Spleen (tissue), 7 donors: ENCODE results near the gene TRIM65.

Experiments used
- POLR2A ChIP-seq, 3 donors: fragments of 450-650 bp; IDR thresholded peaks; one replicate each; pipeline ENCODE4 v1.5.1; 2017; ENCODE audit warnings: antibody characterized with exemption in 3 of 3, mild to moderate bottlenecking in 1 of 3
- TF ChIP-seq, protein P1 (sequence below), 11 experiments: fragments of 200-600 bp in 7 of 11; fragments of 450-650 bp in 4 of 11; sonication (generic) in 4 of 11; IDR thresholded peaks in 8 of 11; conservative IDR thresholded peaks in 3 of 11; 1 replicate in 7 of 11; 2 replicates in 4 of 11; pipeline versions ENCODE4 v1.4.0 to v1.8.0; 2016 to 2021; ENCODE audit warnings: antibody characterized with exemption in 11 of 11, inconsistent platforms in 4 of 11, mild to moderate bottlenecking in 1 of 11
- donor health status: DM: no; HTN: no; CAD: no; lungs with moderate emphysema.
- donor health status: DM: no; HTN: no; CAD: no.
- donor health status: DM: no; HTN: no; CAD: no.

DNA sequence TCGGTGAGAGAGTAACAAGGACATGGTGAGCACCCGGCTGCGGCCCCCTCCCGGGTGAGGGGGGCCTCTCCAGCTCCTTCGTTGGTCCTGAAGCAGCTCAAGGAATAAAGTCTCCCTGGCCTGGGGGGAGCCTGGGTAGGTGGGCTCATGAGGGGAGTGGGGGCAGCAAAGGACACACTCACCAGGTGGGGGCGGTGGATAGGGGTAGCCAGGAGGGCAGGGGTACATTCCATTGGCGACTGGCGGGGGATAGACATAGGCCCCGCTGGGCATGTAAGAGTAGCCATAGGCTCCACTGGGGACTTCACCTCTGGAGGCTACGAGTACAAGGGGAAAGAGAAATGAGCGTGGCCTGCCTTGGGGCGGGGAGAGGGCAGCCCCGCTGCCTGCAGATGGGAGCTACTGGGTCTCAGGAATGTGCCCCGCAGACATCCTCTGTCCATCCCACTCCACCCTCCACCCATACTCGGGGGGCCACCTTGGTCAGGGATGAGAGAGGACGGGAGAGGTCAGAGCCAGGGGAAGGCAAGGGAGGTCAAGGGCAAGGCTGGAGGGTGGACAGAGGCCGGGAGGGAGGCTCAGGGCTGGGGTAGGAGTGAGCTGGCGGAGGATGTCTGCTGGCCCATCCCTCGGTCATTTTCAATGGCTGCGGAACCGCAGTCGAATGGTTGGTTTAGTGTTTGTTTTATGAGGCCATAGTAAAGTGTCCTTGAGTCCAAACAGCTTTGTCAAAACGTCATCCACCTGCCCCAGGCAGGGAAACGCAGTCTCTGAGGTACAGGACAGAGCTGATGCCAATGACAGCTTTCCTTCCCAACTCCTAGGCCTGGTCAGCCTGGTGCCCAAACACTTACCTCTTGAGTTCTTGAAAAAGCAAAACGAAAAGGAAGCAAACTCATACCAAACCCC, 48.9 kb downstream of the TRIM65 start:
- TF ChIP-seq, protein P1, sequence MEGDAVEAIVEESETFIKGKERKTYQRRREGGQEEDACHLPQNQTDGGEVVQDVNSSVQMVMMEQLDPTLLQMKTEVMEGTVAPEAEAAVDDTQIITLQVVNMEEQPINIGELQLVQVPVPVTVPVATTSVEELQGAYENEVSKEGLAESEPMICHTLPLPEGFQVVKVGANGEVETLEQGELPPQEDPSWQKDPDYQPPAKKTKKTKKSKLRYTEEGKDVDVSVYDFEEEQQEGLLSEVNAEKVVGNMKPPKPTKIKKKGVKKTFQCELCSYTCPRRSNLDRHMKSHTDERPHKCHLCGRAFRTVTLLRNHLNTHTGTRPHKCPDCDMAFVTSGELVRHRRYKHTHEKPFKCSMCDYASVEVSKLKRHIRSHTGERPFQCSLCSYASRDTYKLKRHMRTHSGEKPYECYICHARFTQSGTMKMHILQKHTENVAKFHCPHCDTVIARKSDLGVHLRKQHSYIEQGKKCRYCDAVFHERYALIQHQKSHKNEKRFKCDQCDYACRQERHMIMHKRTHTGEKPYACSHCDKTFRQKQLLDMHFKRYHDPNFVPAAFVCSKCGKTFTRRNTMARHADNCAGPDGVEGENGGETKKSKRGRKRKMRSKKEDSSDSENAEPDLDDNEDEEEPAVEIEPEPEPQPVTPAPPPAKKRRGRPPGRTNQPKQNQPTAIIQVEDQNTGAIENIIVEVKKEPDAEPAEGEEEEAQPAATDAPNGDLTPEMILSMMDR (IDR thresholded peaks at IDR 0.05 in 8 of 11, conservative IDR thresholded peaks at IDR 0.05 in 3 of 11), result no peak
- no peak for TF ChIP-seq POLR2A (IDR thresholded peaks at IDR 0.05)
